HG03558 (cell line): ENCODE measurements around the gene CACNA2D2.

Source experiments
- ATAC-seq: cut with Tn5 transposase; IDR thresholded peaks from one replicate; pipeline ENCODE4 v1.9.1; 2021; ENCODE audit warnings: moderate number of reproducible peaks; ENCODE audit not compliant: unreplicated experiment; ENCODE audit errors: extremely low read depth

The CACNA2D2 gene

DNA sequence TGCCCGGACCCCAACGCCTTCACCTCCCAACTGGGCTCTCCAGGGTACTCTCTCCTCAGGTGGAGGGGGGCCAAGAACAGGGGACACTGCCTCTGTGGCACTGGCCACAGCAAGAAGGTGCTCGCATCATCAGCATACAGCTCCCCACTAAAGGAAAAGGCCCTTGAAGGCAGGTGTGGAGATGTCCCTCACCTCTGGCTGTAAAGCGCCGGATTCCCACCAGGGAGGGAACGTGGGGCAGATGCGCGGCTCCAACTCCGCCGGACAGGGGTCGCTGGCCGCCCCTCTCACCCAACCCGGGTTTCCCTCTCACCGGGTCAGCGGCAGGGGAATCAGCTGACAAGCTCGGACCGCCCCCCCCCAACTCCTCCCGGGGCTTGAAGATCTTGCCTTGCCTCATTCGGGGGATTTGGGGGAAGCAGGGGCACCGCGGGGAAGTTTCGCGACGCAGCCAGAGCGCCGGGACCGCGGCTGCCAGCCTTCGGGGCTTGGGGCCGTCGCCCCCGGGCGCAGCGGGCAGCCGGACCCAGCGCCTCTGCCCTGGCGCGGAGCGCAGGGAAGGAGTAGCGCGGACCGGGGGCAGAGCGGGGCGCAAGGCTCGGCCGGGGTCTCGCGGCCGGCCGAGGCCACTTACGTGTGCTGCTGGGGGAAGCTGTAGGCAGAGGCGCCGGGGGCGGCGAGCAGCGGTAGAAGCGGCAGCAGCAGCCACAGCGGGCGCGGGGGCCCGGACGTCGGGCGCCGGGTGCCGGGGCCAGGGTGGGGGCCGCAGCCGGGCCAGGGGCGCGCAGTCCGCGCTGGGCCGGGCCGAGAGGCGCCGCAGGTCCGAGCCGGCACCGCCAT, 630 bp downstream of the CACNA2D2 start:
- no peak for ATAC-seq

GRCh38 chr3:50502225-50502583, 1.2 kb downstream of the CACNA2D2 start:
- ATAC-seq, result no peak

GRCh38 chr3:50495609-50496423, 7.6 kb downstream of the CACNA2D2 start:
- no peak for ATAC-seq

DNA sequence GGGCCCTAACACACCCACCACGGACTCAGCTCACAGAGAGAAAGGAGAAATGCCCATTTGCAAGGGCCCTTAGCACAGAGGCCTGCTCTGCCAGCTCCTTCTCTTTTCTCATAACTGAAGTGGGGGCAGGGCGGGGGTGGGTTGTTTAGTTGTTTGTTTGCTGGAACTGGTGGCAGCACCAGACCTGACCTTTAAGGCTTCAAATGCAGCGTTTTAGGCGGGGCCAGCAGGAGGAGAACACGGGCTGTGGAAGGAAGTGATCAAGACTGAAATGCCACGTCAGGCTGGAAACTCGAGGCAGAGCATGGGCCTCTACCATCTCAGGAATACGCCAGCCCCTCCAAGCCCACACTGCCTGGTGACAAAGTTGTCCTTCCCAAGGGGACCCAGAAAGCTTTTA, 9.3 kb downstream of the CACNA2D2 start:
- ATAC-seq, result no peak

DNA sequence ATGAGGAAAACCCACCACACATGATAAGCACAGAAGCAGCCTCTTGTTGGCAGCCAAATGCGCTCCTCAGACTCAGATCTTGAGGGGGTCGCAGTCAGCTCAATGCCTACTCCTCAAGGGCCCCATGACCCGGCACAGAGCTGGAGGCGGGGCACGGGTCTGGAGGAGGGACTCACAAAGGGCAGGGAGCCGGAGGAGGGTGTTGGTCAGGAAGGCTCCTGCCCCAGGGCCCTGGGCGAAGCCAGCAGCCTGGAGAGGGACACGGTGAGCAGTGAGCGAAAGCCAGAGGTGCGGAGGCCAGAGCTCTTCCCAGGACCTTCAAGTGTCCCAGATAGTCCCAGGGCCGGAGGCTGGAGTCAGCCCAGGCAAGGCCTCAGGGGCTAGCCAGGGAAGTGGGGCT, 9.8 kb downstream of the CACNA2D2 start:
- ATAC-seq, result no peak

GRCh38 chr3:50493086-50493485, 10.3 kb downstream of the CACNA2D2 start:
- no peak for ATAC-seq

DNA sequence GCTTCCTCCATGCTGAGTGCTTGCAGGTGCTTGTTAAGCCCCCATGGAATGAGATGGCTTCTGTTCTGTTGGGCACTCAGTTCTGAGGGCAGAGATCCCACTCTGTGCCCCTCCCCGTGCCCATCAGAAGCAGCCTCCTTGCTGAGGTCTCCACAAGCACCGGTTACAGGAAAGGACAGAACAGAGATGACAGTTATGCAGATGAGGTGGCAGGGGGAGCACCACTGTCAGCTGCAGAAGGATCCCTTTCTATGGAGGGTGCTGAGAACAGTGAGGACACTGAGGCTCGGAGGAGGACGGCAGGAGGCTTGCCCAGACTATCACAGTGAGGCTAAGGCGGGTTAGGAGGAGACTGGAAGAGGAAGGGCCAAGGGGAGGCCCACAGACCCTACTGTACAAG, 12.4 kb downstream of the CACNA2D2 start:
- ATAC-seq, result no peak

DNA sequence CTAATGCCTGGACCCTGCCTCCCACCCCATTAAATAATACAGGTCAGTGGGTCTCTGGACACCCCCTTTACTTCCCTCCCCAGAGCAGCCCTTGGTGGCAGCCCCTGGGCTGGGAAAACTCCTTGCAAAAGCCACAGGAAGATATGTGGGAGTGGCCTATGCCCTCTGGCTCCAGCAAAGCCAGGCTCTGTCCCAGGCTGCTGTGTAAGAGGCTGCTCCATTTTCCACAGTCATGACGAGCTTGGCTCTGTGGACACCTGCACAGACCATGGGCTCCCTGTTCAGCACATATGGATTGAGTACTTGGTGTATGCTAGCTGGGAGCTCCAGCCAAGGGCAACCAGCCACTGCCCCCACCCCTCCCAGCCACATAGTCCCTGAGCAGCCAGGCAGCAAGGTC, 13.0 kb downstream of the CACNA2D2 start:
- ATAC-seq, result no peak

GRCh38 chr3:50487181-50487580, 16.3 kb downstream of the CACNA2D2 start:
- no peak for ATAC-seq

DNA sequence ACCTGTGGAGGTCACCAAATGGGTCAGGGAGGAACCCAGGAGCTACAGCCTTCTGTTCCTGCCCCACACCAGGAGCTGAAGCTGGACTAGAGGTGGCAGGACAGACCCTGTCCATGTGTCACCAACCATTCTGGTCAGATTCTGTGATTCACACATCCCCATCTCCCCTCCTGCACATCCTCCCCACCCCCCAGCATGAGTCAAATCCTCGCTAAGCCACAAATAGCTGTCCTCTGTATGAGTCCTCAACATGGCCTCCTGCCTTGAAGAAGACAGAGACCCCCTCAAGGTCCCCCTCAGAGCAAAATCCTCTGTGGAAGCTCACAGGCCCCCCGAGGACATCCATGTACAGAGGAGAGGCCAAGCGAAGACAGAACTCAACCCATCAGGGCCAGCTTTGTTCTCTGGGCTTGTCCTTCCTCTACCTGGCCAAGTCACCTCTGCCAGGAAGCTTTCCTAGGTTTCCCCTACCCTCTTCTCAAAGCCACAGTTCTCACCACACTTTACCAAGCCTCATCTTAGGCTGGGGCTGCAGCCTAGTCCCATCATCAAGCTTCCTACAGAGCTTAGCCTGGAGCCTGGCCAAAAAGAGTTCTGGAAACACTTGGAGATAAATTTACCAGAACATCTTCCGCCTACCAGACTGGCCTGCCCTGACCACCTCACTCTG, 17.1 kb downstream of the CACNA2D2 start:
- ATAC-seq, result no peak

DNA sequence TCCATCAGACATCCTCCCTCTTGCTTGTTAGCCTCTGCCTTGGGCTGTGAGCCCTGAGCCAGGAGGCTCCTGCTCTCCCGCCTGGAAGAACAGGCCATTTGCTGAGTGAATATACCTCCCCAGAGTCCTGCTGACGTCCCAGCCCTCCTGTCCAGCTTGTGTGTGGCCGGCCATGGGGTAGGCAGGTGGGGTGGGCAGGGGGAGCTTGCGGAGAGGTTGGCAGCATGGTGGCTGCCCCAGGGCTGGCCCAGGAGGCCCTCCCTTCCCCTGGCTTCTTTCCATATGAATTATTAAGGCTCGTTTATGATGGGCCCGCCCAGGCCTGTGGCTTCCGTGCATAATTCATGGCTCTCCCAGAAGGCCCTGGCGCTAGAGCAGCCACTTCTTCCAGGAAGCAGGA, 18.7 kb downstream of the CACNA2D2 start:
- no peak for ATAC-seq

GRCh38 chr3:50483374-50483773, 20.1 kb downstream of the CACNA2D2 start:
- no peak for ATAC-seq

GRCh38 chr3:50481992-50482391, 21.4 kb downstream of the CACNA2D2 start:
- no peak for ATAC-seq

DNA sequence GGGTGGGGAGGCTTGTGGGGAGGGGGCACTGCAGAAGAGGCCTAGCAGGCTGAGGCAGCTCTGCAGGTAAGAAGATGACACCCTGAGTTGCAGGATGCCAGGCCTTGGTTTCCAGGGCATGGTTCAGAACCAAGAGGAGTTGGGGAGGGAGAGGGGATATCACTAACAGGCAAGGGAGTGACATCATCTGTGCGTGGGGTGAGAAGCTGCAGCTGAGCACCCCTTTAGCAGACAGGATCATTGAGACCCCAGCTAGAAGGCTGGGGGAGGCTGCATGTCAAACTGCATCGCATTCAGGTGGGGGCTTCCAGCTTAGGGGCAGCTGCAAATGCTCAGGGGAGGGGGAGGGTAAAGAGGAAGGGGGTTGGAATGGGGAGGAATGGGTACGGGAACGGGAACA, 23.0 kb downstream of the CACNA2D2 start:
- no peak for ATAC-seq

GRCh38 chr3:50479523-50479922, 23.9 kb downstream of the CACNA2D2 start:
- no peak for ATAC-seq

GRCh38 chr3:50478671-50479260, 24.7 kb downstream of the CACNA2D2 start:
- ATAC-seq, result no peak

- ATAC-seq, result no peak
Observed at GRCh38 chr3:50478051-50478450, 25.4 kb downstream of the CACNA2D2 start.

DNA sequence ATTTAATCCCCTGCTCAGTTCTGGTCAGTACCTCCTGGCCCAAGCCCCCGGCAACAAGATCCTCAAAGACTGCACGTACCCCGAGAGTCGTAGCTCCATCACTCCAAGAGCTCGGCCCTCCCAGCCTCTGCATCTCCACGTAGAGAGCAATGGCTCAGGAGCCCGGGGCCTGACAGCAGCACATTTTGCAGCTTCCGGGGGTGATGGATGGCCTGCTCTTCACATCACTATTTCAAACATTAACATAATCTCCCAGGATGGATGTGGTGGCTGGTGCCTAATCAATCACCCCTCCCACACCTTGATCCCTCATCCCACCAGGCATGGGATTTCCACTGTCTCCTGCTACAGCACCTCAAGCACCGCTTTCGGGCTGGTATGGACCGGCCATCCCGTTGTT, 28.1 kb downstream of the CACNA2D2 start:
- ATAC-seq, result no peak

DNA sequence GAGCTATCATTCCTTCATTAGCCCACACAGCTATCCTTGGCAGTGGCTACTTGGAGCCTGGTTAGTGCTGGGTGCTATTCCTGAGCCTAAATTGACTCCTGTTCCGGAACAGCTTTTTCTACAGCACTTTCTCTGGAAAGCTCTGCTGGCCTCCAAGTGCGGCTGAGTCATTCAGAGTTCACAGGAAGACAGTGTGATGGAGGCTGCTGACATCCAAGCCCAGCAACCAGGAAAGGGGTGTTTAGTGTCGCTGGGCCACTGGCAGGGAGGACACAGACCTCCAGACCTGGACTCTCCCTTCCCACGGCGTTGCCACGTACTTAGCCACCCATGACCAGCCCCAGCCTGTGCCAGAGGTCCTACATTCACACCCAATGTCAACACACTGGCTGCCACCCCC, 28.7 kb downstream of the CACNA2D2 start:
- ATAC-seq, result no peak

DNA sequence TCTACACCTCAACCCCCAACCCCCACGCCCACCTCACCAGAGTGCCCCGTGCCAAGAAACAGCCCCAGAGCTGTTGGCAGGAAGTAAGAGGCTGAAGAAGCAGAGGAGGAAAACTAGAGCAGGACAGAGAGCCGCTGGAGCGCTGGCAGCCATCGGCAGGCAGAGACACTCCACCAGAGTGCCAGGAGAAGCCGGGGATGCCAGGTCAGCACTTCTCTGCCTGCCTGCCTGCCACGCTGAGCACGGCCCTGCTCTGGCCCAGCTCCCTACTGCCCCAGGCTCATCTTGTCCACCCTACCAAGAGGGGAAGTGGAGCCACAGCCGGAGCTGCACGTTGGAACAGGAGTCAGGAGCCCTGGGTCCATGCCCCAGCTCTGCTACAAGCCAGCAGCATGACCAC, 29.7 kb downstream of the CACNA2D2 start:
- ATAC-seq, result no peak

- no peak for ATAC-seq
Observed at GRCh38 chr3:50472958-50473357, 30.5 kb downstream of the CACNA2D2 start.
